Suprapubic skin (tissue), 4 donors: Measurements from ENCODE around the gene PSMA6.

Source experiments
- EP300 ChIP-seq: sonication (generic); formaldehyde crosslinking; IDR thresholded peaks from one replicate; pipeline ENCODE4 v1.6.1; 2017; ENCODE audit warnings: antibody characterized with exemption
- POLR2A ChIP-seq, 2 donors: fragments of 450-650 bp; IDR thresholded peaks; one replicate each; pipeline ENCODE4 v1.6.1; 2017; ENCODE audit warnings: antibody characterized with exemption in 2 of 2, mild to moderate bottlenecking in 2 of 2, moderate library complexity in 2 of 2
- POLR2AphosphoS5 ChIP-seq, 3 donors: sonication (generic); formaldehyde crosslinking; IDR thresholded peaks; one replicate each; pipeline ENCODE4 v1.6.1; 2017; ENCODE audit warnings: antibody characterized with exemption in 3 of 3
- TF ChIP-seq, protein P1 (sequence below), 2 donors: fragments of 200-600 bp in 1 of 2; fragments of 450-650 bp in 1 of 2; sonication (generic) in 1 of 2; IDR thresholded peaks; one replicate each; pipeline ENCODE4 v1.5.1; 2016 to 2019; ENCODE audit warnings: antibody characterized with exemption in 2 of 2, mild to moderate bottlenecking in 1 of 2, moderate library complexity in 1 of 2

DNA sequence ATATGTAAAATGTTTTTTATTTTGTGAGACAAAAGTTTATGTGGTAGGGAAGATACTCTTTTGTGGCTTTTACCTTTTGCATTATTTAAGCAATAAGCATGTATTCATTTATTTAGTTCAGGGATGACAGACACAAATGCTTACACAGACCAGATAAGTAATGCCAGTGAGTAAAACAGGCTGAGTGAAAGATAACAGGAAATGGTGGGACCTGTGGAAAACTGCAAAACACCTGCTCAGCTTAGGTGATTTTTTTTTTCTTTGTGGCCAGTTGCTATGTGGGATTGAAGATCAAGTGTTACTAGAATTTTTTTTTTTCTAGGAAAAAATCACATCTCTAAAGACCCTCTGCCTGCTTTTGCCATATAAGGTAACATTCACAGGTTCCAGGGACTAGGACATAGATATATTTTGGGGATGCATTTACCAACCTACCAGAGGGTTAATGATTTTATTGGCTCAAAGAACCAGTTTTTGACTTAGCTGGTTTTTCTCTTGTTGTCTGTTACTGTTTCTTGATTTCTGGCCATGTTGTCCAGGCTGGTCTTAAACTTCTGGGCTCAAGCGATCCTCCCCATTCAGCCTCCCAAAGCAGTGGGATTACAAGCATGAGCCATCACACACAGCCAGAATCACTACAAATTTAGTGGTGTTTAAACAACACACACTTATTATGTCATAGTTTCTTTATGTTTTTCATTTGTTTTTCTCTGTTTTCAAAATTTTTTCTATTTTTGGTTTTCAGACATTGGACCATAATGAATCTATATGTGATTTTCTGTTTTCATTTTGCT lies 9.8 kb downstream of the PSMA6 start:
- TF ChIP-seq POLR2A (IDR thresholded peaks at IDR 0.05), result no peak
- TF ChIP-seq, protein P1, sequence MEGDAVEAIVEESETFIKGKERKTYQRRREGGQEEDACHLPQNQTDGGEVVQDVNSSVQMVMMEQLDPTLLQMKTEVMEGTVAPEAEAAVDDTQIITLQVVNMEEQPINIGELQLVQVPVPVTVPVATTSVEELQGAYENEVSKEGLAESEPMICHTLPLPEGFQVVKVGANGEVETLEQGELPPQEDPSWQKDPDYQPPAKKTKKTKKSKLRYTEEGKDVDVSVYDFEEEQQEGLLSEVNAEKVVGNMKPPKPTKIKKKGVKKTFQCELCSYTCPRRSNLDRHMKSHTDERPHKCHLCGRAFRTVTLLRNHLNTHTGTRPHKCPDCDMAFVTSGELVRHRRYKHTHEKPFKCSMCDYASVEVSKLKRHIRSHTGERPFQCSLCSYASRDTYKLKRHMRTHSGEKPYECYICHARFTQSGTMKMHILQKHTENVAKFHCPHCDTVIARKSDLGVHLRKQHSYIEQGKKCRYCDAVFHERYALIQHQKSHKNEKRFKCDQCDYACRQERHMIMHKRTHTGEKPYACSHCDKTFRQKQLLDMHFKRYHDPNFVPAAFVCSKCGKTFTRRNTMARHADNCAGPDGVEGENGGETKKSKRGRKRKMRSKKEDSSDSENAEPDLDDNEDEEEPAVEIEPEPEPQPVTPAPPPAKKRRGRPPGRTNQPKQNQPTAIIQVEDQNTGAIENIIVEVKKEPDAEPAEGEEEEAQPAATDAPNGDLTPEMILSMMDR (IDR thresholded peaks at IDR 0.05), result no peak
- TF ChIP-seq EP300, result no peak
- no peak for TF ChIP-seq POLR2AphosphoS5 (IDR thresholded peaks at IDR 0.05)
